Lung (tissue), 12 donors: Measurements from ENCODE around the gene CNTNAP4. TPM values are rescaled to one million over a fixed set of nuclear protein-coding genes. Genes with fewer than 3 reads are reported as not detected.

Experiments used
- ATAC-seq: fragments of 200-7000 bp; cut with Tn5 transposase; one replicate; pipeline ENCODE4 v1.9.1; 2020; ENCODE audit warnings: moderate number of reproducible peaks; ENCODE audit not compliant: insufficient read depth, low FRiP score
- DNase-seq, 3 donors: peaks; one replicate each; pipeline ENCODE4 v3.0.0-alpha.2; 2013 to 2017
- H3K27ac ChIP-seq, 2 donors: one replicate each; pipeline ENCODE4 v1.5.1; 2013; ENCODE audit warnings: mild to moderate bottlenecking in 2 of 2, moderate library complexity in 2 of 2, control low read depth in 1 of 2, inconsistent platforms in 1 of 2, low read depth in 1 of 2, low read length in 1 of 2
- H3K27me3 ChIP-seq, 3 donors: one replicate each; pipeline ENCODE4 v1.5.1; 2013; ENCODE audit warnings: low read length in 2 of 3; ENCODE audit not compliant: control insufficient read depth in 3 of 3, insufficient read depth in 3 of 3
- H3K36me3 ChIP-seq, 4 donors: one replicate each; pipeline ENCODE4 v1.5.1; 2013; ENCODE audit warnings: low read length in 4 of 4, mild to moderate bottlenecking in 1 of 4, moderate library complexity in 1 of 4; ENCODE audit not compliant: control insufficient read depth in 4 of 4, insufficient read depth in 4 of 4
- H3K4me1 ChIP-seq, 5 donors: one replicate each; pipeline ENCODE4 v1.5.1; 2013; ENCODE audit warnings: low read length in 5 of 5, mild to moderate bottlenecking in 2 of 5, moderate library complexity in 1 of 5; ENCODE audit not compliant: control insufficient read depth in 5 of 5, insufficient read depth in 5 of 5
- H3K4me3 ChIP-seq: one replicate; pipeline ENCODE4 v1.5.1; 2013; ENCODE audit warnings: mild to moderate bottlenecking, control low read depth, moderate library complexity
- H3K9ac ChIP-seq, 2 donors: one replicate each; pipeline ENCODE4 v1.5.1; 2013; ENCODE audit warnings: low read length in 2 of 2, control low read depth in 1 of 2; ENCODE audit not compliant: insufficient read depth in 1 of 2
- H3K9me3 ChIP-seq, 4 donors: one replicate each; pipeline ENCODE4 v1.5.1; 2013; ENCODE audit warnings: low read length in 3 of 4, mild to moderate bottlenecking in 1 of 4, moderate library complexity in 1 of 4; ENCODE audit not compliant: control insufficient read depth in 4 of 4, insufficient read depth in 3 of 4
- CTCF ChIP-seq: IDR thresholded peaks from 2 replicates; pipeline ENCODE4 v1.5.1; 2012; ENCODE audit warnings: mild to moderate bottlenecking; ENCODE audit errors: control extremely low read depth, extremely low read depth
- WGBS, 2 donors: extraction: QIAGEN DNeasy Blood & Tissue Kit; methylation state at CpG; one replicate each; pipeline ENCODE4 v1.1.7; 2013; 5-methylcytosine and 5-hydroxymethylcytosine counted together
- polyA plus RNA-seq, 2 donors: library from polyadenylated mRNA; stranded (reverse); fragments of 200-250 nt; gene quantifications; one replicate each; pipeline ENCODE4 v1.2.1, GENCODE V29; 2013
- total RNA-seq, 2 donors: library from RNA; depleted of rRNA in 1 of 2; stranded (reverse); fragments of >200 nt in 1 of 2; gene quantifications; one replicate each; pipeline ENCODE4 v1.2.1, GENCODE V29; 2014 to 2021
- donor health status: control.
- donor health status: control.
- donor health status: Bipolar disorder and iron deficiency.
- donor health status: healthy.
- donor health status: DM: yes; HTN: yes; CAD: no.

Gene CNTNAP4
- total and polyA plus RNA-seq, 4 donors = 0.71 TPM; not detected in 3

- no peak for TF ChIP-seq CTCF
- DNase-seq (no peak), ATAC-seq (no peak)
- WGBS, 2 donors = 71 to 72% methylated on average over 2 of the region's 2 CpGs
- no peaks in the 10 kb centered on the region for H3K27me3 ChIP-seq
- H3K9me3 ChIP-seq = no peaks in the 10 kb centered on the region
- H3K9ac ChIP-seq = no peak overlapping the region
- H3K4me3 ChIP-seq = no peak overlapping the region
- peaks cover 0 to 14% (median 0%) of the 10 kb centered on the region in 5 donors for H3K4me1 ChIP-seq
- H3K36me3 ChIP-seq = no peaks in the 10 kb centered on the region
- no peak overlapping the region for H3K27ac ChIP-seq
These were observed 181.9 kb downstream of the CNTNAP4 start for GRCh38 chr16:76459111-76459510.

- Histone ChIP-seq H3K4me1 (peaks cover 0 to 20% (median 0%) of the 10 kb centered on the region in 5 donors), H3K27ac (no peak overlapping the region), H3K9me3 (no peaks in the 10 kb centered on the region), H3K9ac (no peak overlapping the region), H3K27me3 (no peaks in the 10 kb centered on the region), H3K36me3 (no peaks in the 10 kb centered on the region), H3K4me3 (no peak overlapping the region)
- 72 to 81% methylated on average over 8 of the region's 8 CpGs for WGBS, 2 donors
- TF ChIP-seq CTCF = no peak
- ATAC-seq (no peak), DNase-seq (no peak)
These were observed 184.6 kb downstream of the CNTNAP4 start for GRCh38 chr16:76461836-76462235.

GRCh38 chr16:76464955-76465620, 187.9 kb downstream of the CNTNAP4 start:
- TF ChIP-seq CTCF = no peak
- no peak overlapping the region for H3K4me3 ChIP-seq
- DNase-seq (no peak), ATAC-seq (no peak)
- H3K4me1 ChIP-seq = peaks cover 0 to 25% (median 0%) of the 10 kb centered on the region in 5 donors
- no peaks in the 10 kb centered on the region for H3K27me3 ChIP-seq
- H3K9ac ChIP-seq = no peak overlapping the region
- 87 to 92% methylated on average over 3 of the region's 3 CpGs for WGBS, 2 donors
- no peaks in the 10 kb centered on the region for H3K36me3 ChIP-seq
- no peaks in the 10 kb centered on the region for H3K9me3 ChIP-seq
- no peak overlapping the region for H3K27ac ChIP-seq

- no peak overlapping the region for H3K27ac ChIP-seq
These were observed 189.7 kb downstream of the CNTNAP4 start for GRCh38 chr16:76466871-76467270.

More at GRCh38 chr16:76466871-76467270, 189.7 kb downstream of the CNTNAP4 start:
- no peak for TF ChIP-seq CTCF
- H3K9ac ChIP-seq = no peak overlapping the region
- no peak for ATAC-seq
- H3K4me1 ChIP-seq = peaks cover 0 to 21% (median 0%) of the 10 kb centered on the region in 5 donors
- no peaks in the 10 kb centered on the region for H3K27me3 ChIP-seq
- peak in 2 of 3 donors; percentile 73 to 74 for DNase-seq
- no peaks in the 10 kb centered on the region for H3K36me3 ChIP-seq
- H3K4me3 ChIP-seq = no peak overlapping the region
- H3K9me3 ChIP-seq = no peaks in the 10 kb centered on the region
